SH-SY5Y (cell line): Measurements from ENCODE around the gene CNTN4.
A peak's percentile ranks its signal among the peaks of the same experiment; 100 is the strongest.

Experiments
- GATA2 ChIP-seq: IDR thresholded peaks from 2 replicates; pipeline ENCODE4 v1.6.1; 2011; ENCODE audit warnings: mild to moderate bottlenecking, low read depth, low read length
- GATA3 ChIP-seq: IDR thresholded peaks from 2 replicates; pipeline ENCODE4 v1.6.1; 2011; ENCODE audit warnings: low read depth, mild to moderate bottlenecking, low read length, moderate library complexity

Gene CNTN4

GRCh38 chr3:2589336-2589969, 490.8 kb downstream of the CNTN4 start:
- no peak for TF ChIP-seq GATA3
- TF ChIP-seq GATA2 = no peak

GRCh38 chr3:2595486-2595885, 496.8 kb downstream of the CNTN4 start:
- TF ChIP-seq GATA2 = no peak
- TF ChIP-seq GATA3 = no peak

GRCh38 chr3:2597615-2598014, 498.9 kb downstream of the CNTN4 start:
- TF ChIP-seq GATA2 (no peak), GATA3 (no peak)

- TF ChIP-seq GATA3 (no peak), GATA2 (no peak)
These were observed 500.8 kb downstream of the CNTN4 start for GRCh38 chr3:2599471-2599870.

GRCh38 chr3:2603692-2604289, 505.1 kb downstream of the CNTN4 start:
- TF ChIP-seq GATA2 = no peak
- no peak for TF ChIP-seq GATA3

- peak; percentile 46; the same call in 1 of the 2 replicates for TF ChIP-seq GATA3
- peak; percentile 55; the same call in 1 of the 2 replicates for TF ChIP-seq GATA2
These were observed 515.9 kb downstream of the CNTN4 start for GRCh38 chr3:2614578-2614977.

GRCh38 chr3:2615080-2615479, 516.4 kb downstream of the CNTN4 start:
- TF ChIP-seq GATA3 = no peak

- TF ChIP-seq GATA2 = no peak
- no peak for TF ChIP-seq GATA3
These were observed 524.8 kb downstream of the CNTN4 start for GRCh38 chr3:2623436-2623835.

GRCh38 chr3:2628117-2628516, 529.5 kb downstream of the CNTN4 start:
- TF ChIP-seq GATA2 = no peak

GRCh38 chr3:2635511-2635910, 536.8 kb downstream of the CNTN4 start:
- TF ChIP-seq GATA3 (no peak), GATA2 (no peak)

GRCh38 chr3:2643606-2644005, 544.9 kb downstream of the CNTN4 start:
- TF ChIP-seq GATA2 = no peak
- no peak for TF ChIP-seq GATA3

- TF ChIP-seq GATA3 (no peak), GATA2 (no peak)
These were observed 546.3 kb downstream of the CNTN4 start for GRCh38 chr3:2645001-2645400.

GRCh38 chr3:2650746-2651145, 552.1 kb downstream of the CNTN4 start:
- TF ChIP-seq GATA3 (no peak), GATA2 (no peak)

- TF ChIP-seq GATA3 (no peak), GATA2 (no peak)
These were observed 553.7 kb downstream of the CNTN4 start for GRCh38 chr3:2652386-2652785.

GRCh38 chr3:2653706-2654105, 555.0 kb downstream of the CNTN4 start:
- TF ChIP-seq GATA3 = no peak
- no peak for TF ChIP-seq GATA2
